Eye (tissue), 1 donor: ENCODE data around the gene VCX3A.
"Not testable (repeated sequence)": the region's sequence is repeated elsewhere in the genome, so short reads cannot be mapped to it uniquely, and the experiment has no call there.

Experiments
- DNase-seq: peaks from one replicate; pipeline ENCODE4 v3.0.0-alpha.2; 2015

VCX3A gene

DNA sequence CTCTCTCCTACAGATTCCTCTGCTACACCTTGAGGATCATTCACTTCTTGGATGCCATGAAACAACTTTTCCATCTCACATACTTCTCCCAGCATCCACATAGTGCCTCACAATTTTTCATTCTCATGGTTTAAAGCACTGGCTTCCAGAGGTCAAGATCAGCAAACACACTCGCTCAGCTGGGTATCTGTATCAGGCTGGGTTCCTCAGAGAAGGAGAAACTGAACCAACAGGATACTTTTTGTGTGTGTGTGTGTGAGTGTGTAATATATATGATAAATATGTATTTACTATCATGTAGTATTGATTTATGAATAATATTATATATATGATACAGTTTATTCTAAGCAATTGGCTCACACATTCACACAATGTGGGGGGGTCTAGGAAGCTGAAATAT, at the start of gene VCX3A:
TSS of gene VCX3A (minus strand) at position 101 of the 400 bp plus-strand sequence. CDS start 621 bp downstream, outside the sequence.
- DNase-seq, result not testable (repeated sequence)

DNA sequence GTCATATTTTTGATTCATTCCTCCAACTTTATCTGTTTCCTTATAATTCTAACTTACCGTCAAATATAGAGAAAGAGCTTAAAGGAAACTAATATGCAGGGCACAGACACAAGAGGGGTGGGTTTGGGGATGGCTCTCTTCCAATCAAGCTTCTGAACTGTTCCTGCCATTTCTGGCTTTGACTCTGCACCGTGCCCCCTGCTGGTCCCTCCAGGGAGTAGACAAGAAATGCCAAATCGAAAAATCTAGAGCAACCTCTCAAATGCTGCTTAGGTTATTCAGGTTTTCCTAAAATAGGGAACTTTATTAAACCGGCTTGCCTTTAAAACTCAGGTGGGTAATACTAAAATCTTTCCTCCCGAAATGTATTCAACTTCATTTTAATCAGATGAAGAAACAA, 39.8 kb upstream of the VCX3A start:
- DNase-seq, result no peak

DNA sequence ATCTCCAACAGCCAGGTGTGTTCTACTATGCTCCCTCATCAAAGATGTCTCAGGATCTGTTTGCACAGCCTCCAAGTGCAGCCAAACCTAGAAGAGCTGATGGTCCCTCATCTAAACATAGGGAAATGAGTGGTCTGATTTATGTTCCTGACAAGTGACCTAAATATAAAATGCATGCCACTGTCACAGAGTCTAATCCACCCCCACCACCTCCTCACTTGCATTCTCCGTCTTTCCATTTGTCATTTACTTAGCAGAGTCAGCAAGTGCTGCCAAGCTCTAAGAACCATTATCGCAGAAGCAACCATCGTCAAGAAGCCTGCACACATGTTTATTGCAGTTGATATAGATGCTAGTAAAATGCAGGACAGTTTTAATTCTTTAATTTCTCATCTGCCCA, 33.1 kb upstream of the VCX3A start:
- no peak for DNase-seq

DNA sequence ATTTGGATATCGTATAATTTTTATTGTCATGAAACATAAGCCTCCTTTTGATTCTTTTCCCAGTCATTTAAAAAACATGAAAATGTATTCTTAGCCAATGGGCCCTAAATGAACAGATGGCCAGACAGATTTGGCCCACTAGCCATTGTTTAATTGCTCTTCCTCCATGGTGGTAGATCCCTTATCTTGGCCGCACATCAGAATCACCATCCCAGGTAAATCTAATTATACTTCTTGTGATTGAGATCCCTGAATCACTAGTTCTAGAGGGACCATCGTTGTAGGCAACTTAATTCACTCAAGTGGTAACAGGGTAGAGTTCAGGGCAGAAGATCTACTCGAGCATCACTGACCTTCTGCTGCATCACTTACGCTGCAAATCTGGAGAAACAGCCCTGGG, 24.1 kb upstream of the VCX3A start:
- DNase-seq, result no peak

DNA sequence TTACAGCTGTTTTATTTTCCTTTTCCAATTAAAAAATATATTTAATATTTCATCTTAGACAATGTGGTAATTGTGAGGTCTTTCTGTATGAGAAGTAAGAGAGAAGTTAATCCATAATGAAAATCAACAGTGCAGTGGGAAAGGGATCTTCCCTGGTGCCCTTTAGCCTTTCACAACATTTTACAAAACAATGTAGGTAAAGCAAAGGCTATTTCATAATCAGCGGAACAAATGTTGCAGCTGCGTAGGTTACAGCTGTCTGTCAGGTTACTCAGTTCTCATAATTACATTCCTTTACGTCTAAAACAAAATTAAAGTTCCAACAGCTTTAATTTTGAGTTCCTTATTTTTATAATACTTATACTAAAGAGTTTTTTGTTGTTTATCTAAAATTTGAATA, 22.8 kb upstream of the VCX3A start:
- no peak for DNase-seq

DNA sequence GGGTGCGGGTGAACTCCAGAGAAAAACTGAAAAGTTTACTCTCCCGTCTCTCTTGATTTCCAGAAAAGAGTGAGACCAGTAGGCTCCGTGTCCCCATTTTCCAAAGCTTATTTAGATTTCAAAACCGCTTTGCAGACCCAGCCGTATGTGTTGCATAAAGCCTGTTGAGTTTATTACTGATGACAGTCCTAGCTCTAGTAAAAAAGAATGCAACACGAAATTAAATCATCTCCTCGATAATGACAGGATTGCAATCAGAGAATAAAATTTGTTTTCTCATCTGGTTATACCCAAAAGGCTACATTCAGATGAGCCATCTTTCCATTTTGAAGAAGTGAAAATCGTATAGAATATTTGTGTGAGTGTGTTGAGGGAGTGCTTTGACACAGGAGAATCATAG, 16.1 kb upstream of the VCX3A start:
- no peak for DNase-seq

DNA sequence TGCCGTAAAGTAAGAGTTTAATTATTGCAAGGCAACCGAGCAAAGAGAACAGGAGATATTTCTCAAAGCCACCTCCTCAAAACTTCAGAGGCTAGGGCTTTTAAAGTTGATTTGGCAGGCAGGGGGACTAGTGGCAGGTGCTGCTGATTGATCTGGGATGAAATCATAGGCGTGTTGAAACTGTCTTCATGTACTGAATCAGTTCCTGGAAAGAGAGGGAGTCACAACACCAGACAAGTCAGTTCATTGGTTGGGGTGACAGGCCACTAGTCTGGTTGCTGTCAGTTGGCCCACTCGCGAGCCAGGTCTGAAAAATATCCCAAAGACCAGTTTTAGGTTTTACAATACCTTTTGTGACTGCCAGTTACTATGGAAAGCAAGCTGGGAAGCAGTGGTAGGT, 10.8 kb upstream of the VCX3A start:
- no peak for DNase-seq

DNA sequence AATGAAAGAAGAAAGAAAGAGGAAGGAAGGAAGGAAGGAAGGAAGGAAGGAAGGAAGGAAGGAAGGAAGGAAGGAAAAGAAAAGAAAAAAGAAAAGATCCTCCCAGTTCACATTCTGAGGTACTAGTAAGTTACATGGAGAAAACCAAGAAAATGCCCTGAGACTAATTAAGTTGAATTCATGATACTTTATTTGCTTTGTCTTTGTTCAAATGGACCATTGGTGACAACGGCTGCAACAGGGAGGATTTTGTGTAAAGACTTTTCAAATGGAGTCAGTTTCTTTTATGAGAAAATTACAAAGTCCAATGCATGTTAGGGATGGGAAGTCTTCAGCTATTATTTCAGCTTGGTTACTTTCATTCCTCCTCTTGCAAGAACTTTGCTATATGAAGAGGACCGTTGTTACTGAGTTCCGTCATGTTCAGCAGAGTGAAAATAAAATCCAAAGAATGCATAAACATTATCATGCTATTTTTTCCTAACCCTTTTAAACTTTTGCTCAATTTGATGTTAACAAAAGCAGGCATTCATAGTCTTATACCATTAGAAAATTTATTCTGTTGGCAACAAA, 8.3 kb downstream of the VCX3A start:
- DNase-seq, result peak; percentile 0

DNA sequence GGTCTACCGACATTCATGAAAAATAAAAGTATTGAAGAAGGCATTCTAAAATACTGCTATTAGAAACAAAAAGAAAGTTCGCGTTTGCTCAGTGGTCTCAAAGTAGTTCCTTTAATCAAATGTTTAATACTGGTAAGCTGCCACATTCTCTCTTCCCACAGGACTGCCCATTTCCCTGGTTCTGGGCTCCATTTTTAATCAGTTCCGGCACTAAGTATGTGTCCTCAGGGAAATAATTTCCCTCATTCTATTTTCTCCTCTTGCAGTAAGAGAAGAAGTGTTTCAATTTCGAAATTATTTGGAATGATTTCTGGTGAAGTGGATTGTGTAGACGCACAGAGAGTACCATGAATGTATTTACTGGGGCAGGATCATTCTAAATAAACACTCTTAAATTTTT, 17.5 kb downstream of the VCX3A start:
- no peak for DNase-seq

DNA sequence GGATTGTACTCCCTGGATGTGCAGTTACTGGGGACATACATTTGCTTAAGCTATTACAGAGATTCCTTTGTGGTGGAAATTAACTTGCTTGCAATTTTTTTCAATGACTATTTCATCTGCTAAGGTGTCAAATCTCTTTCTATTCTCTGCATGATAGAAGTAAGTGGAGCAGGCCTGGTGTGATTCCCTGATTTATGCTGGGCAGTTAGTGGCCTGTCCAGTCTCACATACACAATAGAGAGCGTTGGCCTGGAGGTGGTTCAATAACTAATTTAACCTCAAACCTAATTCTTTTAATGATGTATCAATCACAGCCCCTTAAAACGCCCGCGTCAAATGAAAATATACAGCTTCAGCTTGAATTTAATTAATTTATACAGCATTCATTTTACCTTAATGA, 28.5 kb downstream of the VCX3A start:
- no peak for DNase-seq

DNA sequence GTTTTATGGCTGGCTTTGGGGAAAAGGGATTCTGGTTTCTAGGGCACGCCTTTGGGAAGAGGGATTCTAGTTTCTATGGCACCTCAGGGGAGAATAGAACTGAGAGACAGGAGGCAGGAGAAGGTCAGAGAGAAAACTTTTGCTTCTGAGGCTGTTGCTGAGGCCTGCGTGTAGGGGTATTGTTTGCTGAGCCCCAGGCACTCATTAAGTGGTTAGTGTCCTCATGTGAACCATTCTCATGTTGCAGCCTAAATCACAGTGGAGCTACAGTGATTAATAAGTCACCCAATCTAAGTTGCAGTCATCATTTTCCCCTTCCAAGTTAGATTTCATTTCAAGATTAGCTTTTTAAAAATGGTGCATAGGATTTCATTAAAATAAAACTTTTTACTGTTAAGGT, 29.0 kb downstream of the VCX3A start:
- no peak for DNase-seq

DNA sequence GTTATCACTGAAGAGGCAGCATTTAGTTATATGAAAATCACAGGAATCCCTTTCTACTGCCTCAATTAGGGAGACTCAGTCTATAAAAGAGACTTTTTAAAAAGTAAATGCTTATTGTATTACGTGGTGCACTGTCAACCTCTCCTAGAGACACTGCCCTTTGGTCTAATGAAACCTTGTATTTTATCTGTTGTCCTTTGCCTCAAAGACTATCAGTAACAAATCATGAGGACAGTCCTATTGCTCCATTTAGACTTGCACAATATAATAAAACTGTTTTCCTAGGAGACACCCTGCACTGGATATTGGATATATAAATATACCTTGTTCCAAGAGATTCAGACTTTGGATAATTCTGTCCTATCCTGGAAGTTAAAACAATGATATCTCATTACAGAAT, 34.2 kb downstream of the VCX3A start:
- DNase-seq, result no peak

DNA sequence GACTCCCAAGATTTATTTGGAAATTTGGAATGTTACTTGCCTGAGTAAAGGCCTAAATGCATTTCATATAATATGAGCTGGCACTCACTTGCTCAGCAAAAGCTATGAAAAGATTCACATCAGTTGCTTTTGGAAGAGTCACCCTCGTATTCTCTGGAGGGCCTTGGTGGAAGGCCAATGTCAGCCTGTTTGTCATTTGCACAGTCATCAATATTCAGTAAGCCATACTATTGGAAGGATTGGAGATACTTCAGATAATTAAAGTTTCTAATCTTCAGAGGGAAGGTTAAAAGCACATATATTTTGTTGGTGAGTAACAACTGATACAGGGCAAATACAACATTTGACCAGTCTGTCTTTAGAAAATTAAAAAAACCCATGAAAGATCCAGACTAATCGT, 36.6 kb downstream of the VCX3A start:
- no peak for DNase-seq
